Frontal cortex (tissue), 4 donors: ENCODE measurements around the gene NECAB3. TPM values are rescaled to one million over a fixed set of nuclear protein-coding genes. Genes with fewer than 3 reads are reported as not detected.
A peak's percentile ranks its signal among the peaks of the same experiment; 100 is the strongest.
"Not testable (repeated sequence)": the region's sequence is repeated elsewhere in the genome, so short reads cannot be mapped to it uniquely, and the experiment has no call there.

ENCODE experiments used
- DNase-seq, 2 donors: peaks; one replicate each; pipeline ENCODE4 v3.0.0; 2012; ENCODE audit warnings: low spot score in 2 of 2
- FAIRE-seq: peaks from 2 replicates; lab custom pipeline; 2012; peaks lifted over from hg19 to GRCh38; lab: Jason Lieb, UNC
- total RNA-seq: library from RNA; depleted of rRNA; stranded (reverse); fragments of >200 nt; gene quantifications from one replicate; pipeline ENCODE4 v1.2.3, GENCODE V29; 2014
- donor health status: control.
- donor health status: control.
- donor health status: control.

NECAB3 gene
- total RNA-seq, 1 donor from 2014 or later: 33.8 TPM

DNA sequence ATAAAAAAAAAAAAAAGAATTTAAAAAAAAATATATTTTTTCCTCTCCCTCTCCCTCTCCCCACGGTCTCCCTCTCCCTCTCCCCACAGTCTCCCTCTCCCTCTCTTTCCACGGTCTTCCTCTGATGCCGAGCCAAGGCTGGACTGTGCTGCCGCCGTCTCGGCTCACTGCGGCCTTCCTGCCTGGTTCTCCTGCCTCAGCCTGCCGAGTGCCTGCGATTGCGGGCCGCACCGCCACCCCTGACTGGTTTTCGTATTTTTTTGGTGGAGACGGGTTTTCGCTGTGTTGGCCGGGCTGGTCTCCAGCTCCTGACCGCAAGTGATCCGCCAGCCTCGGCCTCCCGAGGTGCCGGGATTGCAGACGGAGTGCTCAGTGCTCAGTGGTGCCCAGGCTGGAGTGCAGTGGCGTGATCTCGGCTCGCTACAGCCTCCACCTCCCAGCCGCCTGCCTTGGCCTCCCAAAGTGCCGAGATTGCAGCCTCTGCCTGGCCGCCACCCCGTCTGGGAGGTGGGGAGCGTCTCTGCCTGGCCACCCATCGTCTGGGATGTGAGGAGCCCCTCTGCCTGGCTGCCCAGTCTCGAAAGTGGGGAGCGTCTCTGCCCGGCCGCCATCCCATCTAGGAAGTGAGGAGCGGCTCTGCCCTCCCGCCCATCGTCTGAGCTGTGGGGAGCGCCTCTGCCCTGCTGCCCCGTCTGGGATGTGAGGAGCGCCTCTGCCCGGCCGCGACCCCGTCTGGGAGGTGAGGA is 26.6 kb upstream of the NECAB3 start:
- not testable (repeated sequence) for FAIRE-seq, DNase-seq

- not testable (repeated sequence) for DNase-seq, FAIRE-seq
Observed at GRCh38 chr20:33698966-33699365, 24.7 kb upstream of the NECAB3 start.

DNA sequence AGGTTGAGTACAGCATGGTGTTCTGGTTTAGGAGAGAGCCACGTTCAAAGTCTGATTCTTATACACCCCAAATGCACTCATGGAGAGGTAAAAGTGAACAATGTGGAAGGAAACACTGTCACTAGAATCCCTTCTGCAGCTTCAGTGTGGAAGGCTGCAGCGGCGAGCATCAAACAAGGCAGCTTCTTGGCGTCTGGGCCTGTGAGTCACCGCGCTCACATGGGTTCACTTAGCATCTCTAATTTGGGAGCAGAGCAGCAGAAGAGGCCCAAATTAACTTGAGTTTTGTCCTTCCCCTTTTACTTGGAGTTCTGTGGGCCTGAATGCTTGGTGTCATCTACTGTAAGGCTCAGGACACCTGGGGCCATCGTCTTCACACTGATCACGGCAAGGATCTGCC is 22.9 kb upstream of the NECAB3 start:
- DNase-seq (no peak), FAIRE-seq (no peak)

- FAIRE-seq (no peak), DNase-seq (no peak)
Observed at GRCh38 chr20:33696448-33696847, 22.2 kb upstream of the NECAB3 start.

DNA sequence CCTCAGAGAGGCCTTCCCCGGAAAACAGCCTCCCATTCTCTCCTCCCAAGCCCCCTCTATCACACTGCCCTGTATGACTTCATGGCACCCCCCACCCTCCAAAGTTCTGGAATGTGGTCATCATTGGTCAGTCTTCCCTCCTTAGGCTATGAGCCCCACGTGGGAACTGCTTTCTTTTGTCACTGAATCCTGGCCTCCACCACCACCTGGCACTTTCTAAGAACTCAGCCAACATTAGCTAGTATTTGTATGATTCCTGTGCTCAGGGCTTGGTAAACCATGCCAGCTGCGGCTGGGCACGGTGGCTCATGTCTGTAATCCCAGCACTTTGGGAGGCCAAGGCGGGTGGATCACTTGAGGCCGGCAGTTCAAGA is 20.4 kb upstream of the NECAB3 start:
- FAIRE-seq: no peak

DNA sequence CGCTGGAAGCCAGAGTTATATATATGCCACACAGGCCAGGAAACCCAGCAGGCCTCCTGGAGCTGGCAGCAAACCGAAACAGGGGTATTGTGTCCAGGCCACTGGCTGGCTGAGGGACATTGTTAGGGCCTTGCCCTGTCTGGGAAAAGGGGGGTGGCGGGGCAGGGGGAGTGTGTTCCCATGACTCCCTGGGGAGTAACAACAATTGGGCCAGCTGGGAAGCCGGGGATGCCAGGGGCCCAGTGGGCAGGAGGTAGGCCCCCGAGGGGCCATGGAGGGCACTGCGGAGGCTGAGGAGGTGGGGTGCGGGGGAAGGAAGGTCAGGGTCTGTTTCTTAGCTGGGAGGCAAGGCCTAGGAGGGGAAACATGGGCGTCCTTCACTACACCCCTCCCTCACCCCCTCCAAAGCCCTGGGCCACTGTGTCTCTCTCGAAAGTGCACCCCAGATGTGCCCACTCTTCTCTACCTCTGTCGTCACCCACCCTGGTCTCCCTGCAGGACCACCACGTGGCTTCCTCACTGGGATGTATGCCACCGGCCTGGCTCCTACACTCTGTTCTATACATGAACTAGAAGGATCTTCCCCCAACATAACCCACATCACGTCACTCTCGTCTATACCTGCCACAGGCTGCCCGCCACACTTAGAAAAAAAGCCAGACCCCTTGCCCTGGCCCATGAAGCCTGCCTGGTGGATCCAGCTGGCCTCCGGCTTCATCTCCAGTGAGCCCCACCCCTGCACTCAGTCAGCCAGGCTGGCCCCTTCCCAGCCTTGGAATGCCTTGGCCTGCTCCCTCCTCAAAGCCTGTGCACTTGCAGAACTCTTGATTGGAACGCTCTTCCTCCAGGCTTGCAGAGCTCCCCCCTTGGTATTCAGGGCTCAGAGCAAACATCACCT is 19.8 kb upstream of the NECAB3 start:
- DNase-seq (no peak), FAIRE-seq (no peak)

More for the DNA sequence above, 20.4 kb upstream of the NECAB3 start:
- no peak for DNase-seq

- DNase-seq: no peak
- FAIRE-seq: no peak
Observed at GRCh38 chr20:33693289-33693688, 19.1 kb upstream of the NECAB3 start.

- no peak for FAIRE-seq
- DNase-seq: no peak
Observed at GRCh38 chr20:33689973-33690372, 15.7 kb upstream of the NECAB3 start.

- no peak for DNase-seq
- FAIRE-seq: no peak
Observed at GRCh38 chr20:33689493-33689892, 15.3 kb upstream of the NECAB3 start.

- FAIRE-seq (no peak), DNase-seq (no peak)
Observed at GRCh38 chr20:33688938-33689424, 14.8 kb upstream of the NECAB3 start.

DNA sequence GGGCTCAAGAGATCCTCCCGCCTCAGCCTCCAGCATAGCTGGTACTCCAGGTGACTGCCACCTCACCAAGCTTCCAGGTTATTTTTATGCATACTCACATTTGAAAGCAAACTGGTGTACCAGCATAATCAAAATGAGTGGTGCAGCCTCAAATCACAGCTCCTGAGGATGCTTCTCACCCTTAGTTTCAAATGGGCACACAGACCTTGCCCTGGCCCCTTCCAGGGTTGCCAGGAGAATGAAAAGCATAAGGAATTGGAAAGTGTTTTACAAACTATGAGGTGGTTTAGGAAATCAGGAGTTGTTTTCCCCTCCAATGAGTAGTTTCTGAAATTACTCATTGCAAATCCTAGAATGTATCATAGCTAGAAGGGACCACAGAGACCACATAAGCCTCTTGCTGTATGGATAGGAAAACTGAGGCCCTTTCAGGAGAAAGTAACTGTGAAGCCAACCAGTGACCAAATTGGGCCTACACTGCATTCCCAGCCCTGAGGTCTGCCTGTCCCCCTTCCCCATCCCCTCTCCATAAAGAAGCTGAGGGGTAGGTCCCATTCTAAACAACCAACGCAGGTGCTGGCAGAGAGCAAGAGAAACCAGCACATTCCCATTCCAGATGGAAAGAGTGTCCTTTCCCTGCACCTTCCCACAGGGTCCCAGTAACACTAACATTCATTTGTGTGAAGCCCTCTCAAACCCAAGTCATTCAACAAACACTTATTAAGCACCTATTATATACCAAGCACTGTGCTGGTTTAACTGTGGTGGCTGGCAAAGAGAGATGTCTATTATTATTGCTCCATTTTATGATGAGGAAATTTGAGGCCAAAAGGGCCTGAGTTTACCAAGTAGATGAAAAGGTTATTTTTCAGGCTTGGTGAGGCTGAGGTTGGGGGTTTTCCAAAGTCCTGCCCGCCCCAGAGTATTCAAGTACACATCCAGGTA is 14.0 kb upstream of the NECAB3 start:
- FAIRE-seq (no peak), DNase-seq (no peak)

DNA sequence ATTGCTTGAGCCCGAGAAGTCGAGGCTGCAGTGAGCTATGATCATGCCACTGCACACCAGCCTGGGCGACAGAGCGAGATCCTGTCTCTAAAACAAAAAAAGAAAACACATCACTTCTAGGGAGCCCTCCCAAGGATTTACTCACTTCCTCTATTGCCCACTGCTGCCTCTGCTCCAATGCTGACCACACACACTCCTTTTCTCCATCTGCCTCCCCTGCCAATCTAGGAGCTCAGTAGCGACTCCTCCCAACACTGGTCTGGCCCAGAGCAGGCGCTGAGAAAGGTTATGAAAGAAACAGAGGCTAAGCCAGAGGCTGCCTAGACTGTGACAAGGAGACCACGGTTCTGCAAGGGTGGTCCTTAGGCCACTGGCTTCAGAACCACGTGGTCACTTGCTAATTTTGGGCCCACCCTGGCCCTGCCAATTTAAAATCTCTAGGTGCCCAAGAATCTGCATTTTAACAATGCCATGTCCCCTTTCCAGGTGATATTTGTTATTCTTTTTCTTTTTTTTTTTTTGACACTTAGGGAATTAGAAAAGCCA is 13.2 kb upstream of the NECAB3 start:
- no peak for DNase-seq
- FAIRE-seq: no peak

DNA sequence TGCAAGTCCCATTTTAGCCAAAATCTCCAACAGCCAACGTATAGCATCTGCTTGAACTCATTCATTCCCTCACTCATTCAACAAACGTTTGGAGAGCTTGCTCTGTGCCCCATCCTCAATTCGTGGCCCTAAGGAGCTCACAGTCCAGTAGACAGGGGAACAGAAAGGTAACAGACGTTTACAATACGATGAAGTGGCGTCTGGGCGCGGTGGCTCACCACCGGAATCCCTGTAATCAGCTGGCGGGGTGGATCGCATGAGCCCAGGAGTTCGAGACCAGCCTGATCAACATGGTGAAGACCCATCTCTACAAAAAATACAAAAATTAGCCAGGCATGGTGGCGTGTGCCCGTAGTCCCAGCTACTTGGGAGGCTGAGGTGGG is 12.7 kb upstream of the NECAB3 start:
- no peak for FAIRE-seq

GRCh38 chr20:33686100-33686983 is 12.1 kb upstream of the NECAB3 start, which contains the start of gene E2F1:
Gene E2F1, minus strand, starts transcription at chr20:33686385. Its CDS starts 121 bp downstream, at chr20:33686264.
- no peak for FAIRE-seq
- DNase-seq: peak; percentile 100

More for the DNA sequence above, 12.7 kb upstream of the NECAB3 start:
- DNase-seq: no peak

DNA sequence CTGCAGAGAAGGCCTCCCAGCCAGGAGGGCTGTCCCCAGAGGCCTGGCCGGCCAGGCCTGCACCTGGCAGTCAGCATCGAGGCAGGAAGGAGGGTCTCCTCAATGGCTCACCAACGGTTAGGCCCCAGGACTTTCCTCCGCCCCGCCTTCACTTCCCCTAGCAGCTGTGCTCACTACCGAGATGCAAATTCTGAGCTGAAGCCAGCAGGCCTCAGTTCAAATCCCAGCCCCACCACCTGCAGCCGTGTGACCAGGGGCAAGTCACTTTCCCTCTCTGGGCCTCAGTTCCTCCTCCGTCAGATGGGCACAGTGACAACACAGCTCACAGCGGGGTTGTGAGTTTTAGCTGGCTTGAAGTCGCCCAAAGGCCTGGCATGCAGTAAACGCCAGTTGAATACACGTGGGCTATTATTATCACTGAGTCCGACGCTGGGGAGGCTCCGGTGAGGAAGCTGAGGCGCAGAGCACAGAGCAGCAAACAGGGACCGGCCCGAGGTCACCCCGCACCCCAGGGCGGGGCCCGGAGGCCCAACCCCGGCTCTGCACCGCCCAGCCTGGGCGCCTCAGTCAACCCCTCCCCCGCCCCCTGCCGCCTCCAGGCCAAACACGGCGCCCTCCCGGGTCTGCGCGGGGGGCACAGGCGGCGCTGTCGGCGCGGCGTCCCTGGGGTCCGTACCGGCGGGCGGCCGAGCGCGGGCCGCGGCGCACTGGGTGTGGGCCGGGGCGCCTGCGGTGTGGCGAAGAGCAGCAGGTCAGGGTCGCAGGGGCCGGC is 11.3 kb upstream of the NECAB3 start:
- no peak for FAIRE-seq
- peak in 1 of 2 donors; percentile 6 for DNase-seq

- FAIRE-seq (no peak), DNase-seq (peak in 1 of 2 donors; percentile 9)
Observed at GRCh38 chr20:33684533-33685327, 10.5 kb upstream of the NECAB3 start.
